ENCODE data around the gene POU2F1. TPM values are rescaled to one million over a fixed set of nuclear protein-coding genes. Genes with fewer than 3 reads are reported as not detected.
"Not testable (repeated sequence)": the region's sequence is repeated elsewhere in the genome, so short reads cannot be mapped to it uniquely, and the experiment has no call there.

The POU2F1 gene
- polyA plus RNA-seq, 1 donor (not counting 4 experiments of a cell fraction or from before 2014, with no cell fraction given): 3.2 TPM

DNA sequence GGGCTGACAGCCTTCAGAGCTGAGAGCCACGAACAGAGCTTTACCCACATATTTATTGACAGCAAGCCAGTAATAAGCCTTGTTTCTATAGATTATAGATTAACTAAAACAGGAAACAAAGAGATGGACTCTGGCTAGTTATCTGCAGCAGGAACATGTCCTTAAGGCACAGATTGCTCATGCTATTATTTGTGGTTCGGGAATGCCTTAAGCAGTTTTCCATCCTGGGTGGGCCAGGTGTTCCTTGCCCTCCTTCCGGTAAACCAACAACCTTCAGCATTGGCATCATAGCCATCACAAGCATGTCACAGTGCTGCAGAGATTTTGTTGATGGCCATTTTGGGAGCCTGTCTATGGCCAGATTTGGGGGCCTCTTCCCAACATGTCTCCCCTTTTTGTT is 96.8 kb downstream of the POU2F1 start:
- dilution Hi-C loops (cut with MboI; ENCODE audit: extremely low pct_ligation_motif_present, low sequenced_read_pairs): no loop called here

DNA sequence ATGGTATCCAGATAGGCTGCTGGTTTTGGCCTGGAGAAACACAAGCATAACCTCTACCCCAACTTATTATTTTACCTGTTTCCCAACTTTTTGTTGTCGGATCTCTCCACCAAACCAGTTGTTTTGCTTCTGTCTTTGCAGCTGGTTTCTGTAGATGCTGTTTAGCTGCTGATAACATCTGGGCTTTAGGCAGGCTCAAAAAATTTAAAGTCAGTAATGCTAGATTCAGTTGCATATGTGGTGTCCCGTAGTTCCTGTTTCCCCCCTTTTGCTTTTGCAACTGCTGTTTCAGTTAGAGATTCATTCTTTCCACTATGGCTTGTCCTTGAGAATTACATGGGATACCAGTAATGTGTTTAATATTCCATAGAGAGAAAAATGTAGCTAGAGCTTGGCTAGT is 98.5 kb downstream of the POU2F1 start:
- H3K4me3 ChIP-seq (ENCODE audit: control insufficient read depth in 2 of 3, extremely low read depth in 1 of 3, insufficient read depth in 2 of 3, low read depth in 1 of 3, low read length in 3 of 3); H3K9ac ChIP-seq (ENCODE audit: control insufficient read depth, extremely low read depth, insufficient read depth, low read length); DNase-seq (ENCODE audit: low read depth, low spot score); FAIRE-seq; H4K20me1 ChIP-seq (ENCODE audit: control insufficient read depth, extremely low read depth, insufficient read depth, low read length); H3K9me3 ChIP-seq (ENCODE audit: control insufficient read depth, low read depth, low read length); H2AFZ ChIP-seq (ENCODE audit: control insufficient read depth, low read length); dilution Hi-C loops (cut with MboI; ENCODE audit: extremely low pct_ligation_motif_present, low sequenced_read_pairs); H3K79me2 ChIP-seq (ENCODE audit: control insufficient read depth, insufficient read depth, low read length); H3K4me1 ChIP-seq (ENCODE audit: control insufficient read depth, extremely low read depth, insufficient read depth, low read length); H3K9me1 ChIP-seq (ENCODE audit: control insufficient read depth, extremely low read depth, insufficient read depth, low read length); H3K27me3 ChIP-seq (ENCODE audit: control insufficient read depth, extremely low read depth, insufficient read depth, low read length); H3K27ac ChIP-seq (ENCODE audit: control insufficient read depth, insufficient read depth, low read length); H3K4me2 ChIP-seq (ENCODE audit: control insufficient read depth, extremely low read depth, insufficient read depth, low read depth, low read length); H3K36me3 ChIP-seq (ENCODE audit: control insufficient read depth in 2 of 2, extremely low read depth in 1 of 2, insufficient read depth in 2 of 2, low read length in 2 of 2): not testable (repeated sequence)

More for the DNA sequence above, 96.8 kb downstream of the POU2F1 start:
- DNase-seq (ENCODE audit: low read depth, low spot score) (no peak), FAIRE-seq (no peak)
- TF ChIP-seq, protein P1, sequence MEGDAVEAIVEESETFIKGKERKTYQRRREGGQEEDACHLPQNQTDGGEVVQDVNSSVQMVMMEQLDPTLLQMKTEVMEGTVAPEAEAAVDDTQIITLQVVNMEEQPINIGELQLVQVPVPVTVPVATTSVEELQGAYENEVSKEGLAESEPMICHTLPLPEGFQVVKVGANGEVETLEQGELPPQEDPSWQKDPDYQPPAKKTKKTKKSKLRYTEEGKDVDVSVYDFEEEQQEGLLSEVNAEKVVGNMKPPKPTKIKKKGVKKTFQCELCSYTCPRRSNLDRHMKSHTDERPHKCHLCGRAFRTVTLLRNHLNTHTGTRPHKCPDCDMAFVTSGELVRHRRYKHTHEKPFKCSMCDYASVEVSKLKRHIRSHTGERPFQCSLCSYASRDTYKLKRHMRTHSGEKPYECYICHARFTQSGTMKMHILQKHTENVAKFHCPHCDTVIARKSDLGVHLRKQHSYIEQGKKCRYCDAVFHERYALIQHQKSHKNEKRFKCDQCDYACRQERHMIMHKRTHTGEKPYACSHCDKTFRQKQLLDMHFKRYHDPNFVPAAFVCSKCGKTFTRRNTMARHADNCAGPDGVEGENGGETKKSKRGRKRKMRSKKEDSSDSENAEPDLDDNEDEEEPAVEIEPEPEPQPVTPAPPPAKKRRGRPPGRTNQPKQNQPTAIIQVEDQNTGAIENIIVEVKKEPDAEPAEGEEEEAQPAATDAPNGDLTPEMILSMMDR (optimal IDR thresholded peaks at IDR 0.05 in 1 of 3, IDR thresholded peaks at IDR 0.05 in 1 of 3, conservative IDR thresholded peaks at IDR 0.05 in 1 of 3; ENCODE audit: extremely low read depth in 1 of 3, insufficient read depth in 2 of 3, low read length in 3 of 3): no peak
- no peak for TF ChIP-seq EZH2 (IDR thresholded peaks at IDR 0.05; ENCODE audit: low read length)
- Histone ChIP-seq H3K9me1 (ENCODE audit: control insufficient read depth, extremely low read depth, insufficient read depth, low read length) (no peaks in the 10 kb centered on the region), H3K4me1 (ENCODE audit: control insufficient read depth, extremely low read depth, insufficient read depth, low read length) (no peaks in the 10 kb centered on the region), H3K79me2 (ENCODE audit: control insufficient read depth, insufficient read depth, low read length) (no peaks in the 10 kb centered on the region), H3K9me3 (ENCODE audit: control insufficient read depth, low read depth, low read length) (no peaks in the 10 kb centered on the region), H3K9ac (ENCODE audit: control insufficient read depth, extremely low read depth, insufficient read depth, low read length) (no peak overlapping the region), H3K4me3 (ENCODE audit: control insufficient read depth in 2 of 3, extremely low read depth in 1 of 3, insufficient read depth in 2 of 3, low read depth in 1 of 3, low read length in 3 of 3) (no peak overlapping the region), H3K27me3 (ENCODE audit: control insufficient read depth, extremely low read depth, insufficient read depth, low read length) (no peaks in the 10 kb centered on the region), H3K27ac (ENCODE audit: control insufficient read depth, insufficient read depth, low read length) (no peak overlapping the region), H3K36me3 (ENCODE audit: control insufficient read depth in 2 of 2, extremely low read depth in 1 of 2, insufficient read depth in 2 of 2, low read length in 2 of 2) (no peaks in the 10 kb centered on the region), H4K20me1 (ENCODE audit: control insufficient read depth, extremely low read depth, insufficient read depth, low read length) (no peaks in the 10 kb centered on the region), H2AFZ (ENCODE audit: control insufficient read depth, low read length) (no peak overlapping the region), H3K4me2 (ENCODE audit: control insufficient read depth, extremely low read depth, insufficient read depth, low read depth, low read length) (no peak overlapping the region)

DNA sequence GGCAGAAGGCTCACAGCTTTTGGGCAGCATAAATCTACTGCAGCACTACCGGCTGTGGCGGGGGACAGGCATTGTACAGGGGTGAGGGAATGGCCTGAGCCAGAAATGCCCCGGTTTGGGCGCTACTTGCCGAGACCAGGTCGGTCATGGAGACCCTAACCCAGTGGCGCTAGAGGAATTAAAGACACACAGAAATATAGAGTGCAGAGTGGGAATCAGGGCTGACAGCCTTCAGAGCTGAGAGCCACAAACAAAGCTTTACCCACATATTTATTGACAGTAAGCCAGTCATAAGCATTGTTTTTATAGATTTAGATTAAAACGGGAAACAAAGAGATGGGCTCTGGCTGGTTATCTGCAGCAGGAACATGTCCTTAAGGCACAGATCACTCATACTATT is 101.8 kb downstream of the POU2F1 start:
- dilution Hi-C loops (cut with MboI; ENCODE audit: extremely low pct_ligation_motif_present, low sequenced_read_pairs): loop anchor here (5.0 kb wide), 1 partner anchor 35 kb away; no protein-coding TSS in a partner anchor
- DNase-seq (ENCODE audit: low read depth, low spot score) (no peak), FAIRE-seq (no peak)
- no peak overlapping the region for H3K4me3 ChIP-seq (ENCODE audit: control insufficient read depth in 2 of 3, extremely low read depth in 1 of 3, insufficient read depth in 2 of 3, low read depth in 1 of 3, low read length in 3 of 3)
- no peak for TF ChIP-seq EZH2 (IDR thresholded peaks at IDR 0.05; ENCODE audit: low read length)
- TF ChIP-seq, protein P1 (optimal IDR thresholded peaks at IDR 0.05 in 1 of 3, IDR thresholded peaks at IDR 0.05 in 1 of 3, conservative IDR thresholded peaks at IDR 0.05 in 1 of 3; ENCODE audit: extremely low read depth in 1 of 3, insufficient read depth in 2 of 3, low read length in 3 of 3): no peak
- H3K9me3 ChIP-seq (ENCODE audit: control insufficient read depth, low read depth, low read length): peaks cover 6% of the 10 kb centered on the region
- no peak overlapping the region for H3K4me2 ChIP-seq (ENCODE audit: control insufficient read depth, extremely low read depth, insufficient read depth, low read depth, low read length)
- no peaks in the 10 kb centered on the region for H3K4me1 ChIP-seq (ENCODE audit: control insufficient read depth, extremely low read depth, insufficient read depth, low read length)
- no peaks in the 10 kb centered on the region for H3K79me2 ChIP-seq (ENCODE audit: control insufficient read depth, insufficient read depth, low read length)
- no peak overlapping the region for H3K9ac ChIP-seq (ENCODE audit: control insufficient read depth, extremely low read depth, insufficient read depth, low read length)
- H4K20me1 ChIP-seq (ENCODE audit: control insufficient read depth, extremely low read depth, insufficient read depth, low read length): no peaks in the 10 kb centered on the region
- H3K36me3 ChIP-seq (ENCODE audit: control insufficient read depth in 2 of 2, extremely low read depth in 1 of 2, insufficient read depth in 2 of 2, low read length in 2 of 2): no peaks in the 10 kb centered on the region
- H3K9me1 ChIP-seq (ENCODE audit: control insufficient read depth, extremely low read depth, insufficient read depth, low read length): no peaks in the 10 kb centered on the region
- no peak overlapping the region for H2AFZ ChIP-seq (ENCODE audit: control insufficient read depth, low read length)
- no peaks in the 10 kb centered on the region for H3K27me3 ChIP-seq (ENCODE audit: control insufficient read depth, extremely low read depth, insufficient read depth, low read length)
- no peak overlapping the region for H3K27ac ChIP-seq (ENCODE audit: control insufficient read depth, insufficient read depth, low read length)
